ENCODE data around the gene C9orf85. TPM values are rescaled to one million over a fixed set of nuclear protein-coding genes. Genes with fewer than 3 reads are reported as not detected.
A peak's percentile ranks its signal among the peaks of the same experiment; 100 is the strongest.

C9orf85 gene
- total and polyA plus RNA-seq, 9 of the 15 experiments (the other 6 are each of a cell fraction or from before 2014, with no cell fraction given) = 6.7 to 17.6 (median 13.0) TPM

DNA sequence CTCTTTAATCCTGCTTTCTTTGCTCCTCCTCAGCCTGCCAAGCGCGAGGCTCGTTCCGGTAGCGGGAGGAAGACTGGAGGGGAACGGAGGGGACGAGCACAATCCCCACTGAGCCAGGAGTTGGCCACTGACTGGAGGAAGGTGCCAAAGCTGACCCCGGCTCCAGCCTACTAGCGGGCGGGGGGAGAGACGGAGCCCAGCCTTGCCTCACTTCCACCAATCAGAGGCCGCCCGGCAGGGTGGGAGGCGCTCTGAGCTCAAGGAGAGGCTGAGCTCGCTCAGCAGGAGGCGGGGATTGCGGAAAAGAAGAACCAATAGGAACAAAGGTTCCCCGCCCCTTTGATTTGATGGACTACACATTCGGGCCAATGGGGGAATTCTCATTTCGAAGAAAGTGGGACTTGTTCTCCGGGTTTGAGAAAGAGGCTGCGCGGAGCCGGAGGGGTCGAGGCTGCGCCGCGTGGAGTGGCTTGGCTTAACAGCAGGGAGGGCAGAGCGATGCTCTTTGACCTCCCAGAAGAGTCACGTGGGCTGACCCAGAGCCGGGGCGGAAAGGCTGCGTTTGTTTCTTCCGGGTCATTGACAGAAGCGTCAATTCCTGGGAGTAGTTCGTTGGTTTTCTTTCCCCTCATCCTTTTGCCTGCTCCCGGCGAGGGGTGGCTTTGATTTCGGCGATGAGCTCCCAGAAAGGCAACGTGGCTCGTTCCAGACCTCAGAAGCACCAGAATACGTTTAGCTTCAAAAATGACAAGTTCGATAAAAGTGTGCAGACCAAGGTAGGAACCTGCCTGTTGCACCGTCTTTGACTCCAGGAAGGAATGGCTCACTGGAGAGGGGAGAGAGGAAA lies at the start of gene C9orf85, which contains the start of gene ABHD17B (continued):
- TF ChIP-seq, protein P1, sequence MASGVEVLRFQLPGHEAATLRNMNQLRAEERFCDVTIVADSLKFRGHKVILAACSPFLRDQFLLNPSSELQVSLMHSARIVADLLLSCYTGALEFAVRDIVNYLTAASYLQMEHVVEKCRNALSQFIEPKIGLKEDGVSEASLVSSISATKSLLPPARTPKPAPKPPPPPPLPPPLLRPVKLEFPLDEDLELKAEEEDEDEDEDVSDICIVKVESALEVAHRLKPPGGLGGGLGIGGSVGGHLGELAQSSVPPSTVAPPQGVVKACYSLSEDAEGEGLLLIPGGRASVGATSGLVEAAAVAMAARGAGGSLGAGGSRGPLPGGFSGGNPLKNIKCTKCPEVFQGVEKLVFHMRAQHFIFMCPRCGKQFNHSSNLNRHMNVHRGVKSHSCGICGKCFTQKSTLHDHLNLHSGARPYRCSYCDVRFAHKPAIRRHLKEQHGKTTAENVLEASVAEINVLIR (CRISPR knock-in tag; IDR thresholded peaks at IDR 0.05) = no peak
- TF ChIP-seq SMARCB1 (IDR thresholded peaks at IDR 0.05; ENCODE audit: insufficient read length, low read depth) (no peak), MTA2 (IDR thresholded peaks at IDR 0.05; ENCODE audit: low read depth) (peak; percentile 56), DPF2 (IDR thresholded peaks at IDR 0.05) (no peak), NELFE (IDR thresholded peaks at IDR 0.05; ENCODE audit: insufficient read depth, insufficient read length) (no peak), ZNF134 (CRISPR knock-in tag; conservative IDR thresholded peaks at IDR 0.05) (no peak), SPI1 (IDR thresholded peaks at IDR 0.05; ENCODE audit: borderline replicate concordance, low read depth, low read length) (no peak), U2AF1 (optimal IDR thresholded peaks at IDR 0.05; ENCODE audit: low read depth, low read length) (no peak), ZNF174 (CRISPR knock-in tag; IDR thresholded peaks at IDR 0.05) (no peak), ZKSCAN8 (CRISPR knock-in tag; IDR thresholded peaks at IDR 0.05) (no peak), MCM2 (IDR thresholded peaks at IDR 0.05; ENCODE audit: low read depth) (no peak), BCL6 (CRISPR knock-in tag; IDR thresholded peaks at IDR 0.05) (no peak), POLR2B (IDR thresholded peaks at IDR 0.05; ENCODE audit: low read depth, partially characterized antibody) (peak; percentile 80), EWSR1 (IDR thresholded peaks at IDR 0.05; ENCODE audit: borderline replicate concordance, low read depth, partially characterized antibody) (no peak), CHD2 (IDR thresholded peaks at IDR 0.05; ENCODE audit: low read depth, low read length) (peak; percentile 64), NR2C2 (CRISPR knock-in tag; IDR thresholded peaks at IDR 0.05) (peak; percentile 97), NR2C2 (tag; IDR thresholded peaks at IDR 0.05) (peak; percentile 99), KDM1A (IDR thresholded peaks at IDR 0.05) (no peak), ZNF217 (CRISPR knock-in tag; IDR thresholded peaks at IDR 0.05) (no peak), ELF1 (tag; IDR thresholded peaks at IDR 0.05) (peak; percentile 61; the same call in 1 of the 2 replicates), TAF9B (IDR thresholded peaks at IDR 0.05; ENCODE audit: partially characterized antibody) (peak; percentile 87), FOXM1 (IDR thresholded peaks at IDR 0.05; ENCODE audit: low read depth) (no peak), FOXM1 (CRISPR knock-in tag; IDR thresholded peaks at IDR 0.05; ENCODE audit: low read depth) (no peak), NCOA1 (IDR thresholded peaks at IDR 0.05; ENCODE audit: low read depth) (peak; percentile 80), ZBTB7A (IDR thresholded peaks at IDR 0.05; ENCODE audit: borderline replicate concordance, control insufficient read depth, low read depth, low read length) (peak; percentile 41; the same call in 1 of the 2 replicates), SAFB2 (IDR thresholded peaks at IDR 0.05; ENCODE audit: borderline replicate concordance, low read depth, low read length, severe bottlenecking) (no peak), CBFA2T2 (conservative IDR thresholded peaks at IDR 0.05) (peak; percentile 67)
- TF ChIP-seq, protein P2, sequence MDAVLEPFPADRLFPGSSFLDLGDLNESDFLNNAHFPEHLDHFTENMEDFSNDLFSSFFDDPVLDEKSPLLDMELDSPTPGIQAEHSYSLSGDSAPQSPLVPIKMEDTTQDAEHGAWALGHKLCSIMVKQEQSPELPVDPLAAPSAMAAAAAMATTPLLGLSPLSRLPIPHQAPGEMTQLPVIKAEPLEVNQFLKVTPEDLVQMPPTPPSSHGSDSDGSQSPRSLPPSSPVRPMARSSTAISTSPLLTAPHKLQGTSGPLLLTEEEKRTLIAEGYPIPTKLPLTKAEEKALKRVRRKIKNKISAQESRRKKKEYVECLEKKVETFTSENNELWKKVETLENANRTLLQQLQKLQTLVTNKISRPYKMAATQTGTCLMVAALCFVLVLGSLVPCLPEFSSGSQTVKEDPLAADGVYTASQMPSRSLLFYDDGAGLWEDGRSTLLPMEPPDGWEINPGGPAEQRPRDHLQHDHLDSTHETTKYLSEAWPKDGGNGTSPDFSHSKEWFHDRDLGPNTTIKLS (IDR thresholded peaks at IDR 0.05; ENCODE audit: borderline replicate concordance, low read depth) = peak; percentile 73
- TF ChIP-seq, protein P3, sequence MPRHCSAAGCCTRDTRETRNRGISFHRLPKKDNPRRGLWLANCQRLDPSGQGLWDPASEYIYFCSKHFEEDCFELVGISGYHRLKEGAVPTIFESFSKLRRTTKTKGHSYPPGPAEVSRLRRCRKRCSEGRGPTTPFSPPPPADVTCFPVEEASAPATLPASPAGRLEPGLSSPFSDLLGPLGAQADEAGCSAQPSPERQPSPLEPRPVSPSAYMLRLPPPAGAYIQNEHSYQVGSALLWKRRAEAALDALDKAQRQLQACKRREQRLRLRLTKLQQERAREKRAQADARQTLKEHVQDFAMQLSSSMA (CRISPR knock-in tag; IDR thresholded peaks at IDR 0.05) = no peak
